Measurements from ENCODE around the gene RNF187. TPM values are rescaled to one million over a fixed set of nuclear protein-coding genes. Genes with fewer than 3 reads are reported as not detected.
A peak's percentile ranks its signal among the peaks of the same experiment; 100 is the strongest.

The RNF187 gene
- total RNA-seq, 2 experiments from 2014 or later = 257 to 478 TPM

- Histone ChIP-seq H3K4me2 (ENCODE audit: low read length) (peak overlapping the region; percentile 91), H3K79me2 (ENCODE audit: insufficient read depth, low read depth, low read length) (peaks cover 45% of the 10 kb centered on the region; the same call in 1 of the 2 replicates), H3K9me2 (ENCODE audit: insufficient read depth, low read length) (no peaks in the 10 kb centered on the region), H3K27ac (ENCODE audit: low read depth, low read length, poor library complexity, severe bottlenecking) (peak overlapping the region; percentile 95), H3K9me3 (ENCODE audit: low read length) (no peaks in the 10 kb centered on the region), H3K4me1 (ENCODE audit: insufficient read depth, low read length, poor library complexity, severe bottlenecking) (peaks cover 58% of the 10 kb centered on the region), H2AFZ (ENCODE audit: low read length) (no peak overlapping the region), H3K36me3 (ENCODE audit: insufficient read depth, low read length) (no peaks in the 10 kb centered on the region), H4K20me1 (ENCODE audit: insufficient read depth, low read length) (no peaks in the 10 kb centered on the region; the same call in 1 of the 2 replicates), H3K4me3 (ENCODE audit: low read depth, low read length, poor library complexity, severe bottlenecking) (peak overlapping the region; percentile 95)
- intact Hi-C loops (cut with micrococcal nuclease; ENCODE audit: unreplicated experiment) = no loop called here
- no TSS peak for BruUV-seq (replicated peaks)
- ChIA-PET CTCF (ENCODE audit: unreplicated experiment) (no interaction called here), POLR2A (interaction anchor here (3.8 to 7.9 kb wide), 2 partner anchors 16 to 27 kb away, joined by 49 to 74 read pairs; no protein-coding TSS in a partner anchor)
- TF ChIP-seq CTCF (conservative IDR thresholded peaks at IDR 0.05; ENCODE audit: low read length) = no peak
- no peak for TF ChIP-seq EZH2phosphoT487 (IDR thresholded peaks at IDR 0.05; ENCODE audit: borderline replicate concordance, low read depth, low read length)
- no peak for DNase-seq (ENCODE audit: low spot score)
These were observed 24.6 kb upstream of the RNF187 start for GRCh38 chr1:228462560-228462959.

GRCh38 chr1:228463009-228463558 is 24.1 kb upstream of the RNF187 start:
- peak overlapping the region; percentile 91 for H3K4me2 ChIP-seq (ENCODE audit: low read length)
- BruUV-seq (replicated peaks) = no TSS peak
- no peaks in the 10 kb centered on the region for H3K9me2 ChIP-seq (ENCODE audit: insufficient read depth, low read length)
- peaks cover 58% of the 10 kb centered on the region for H3K4me1 ChIP-seq (ENCODE audit: insufficient read depth, low read length, poor library complexity, severe bottlenecking)
- peak overlapping the region; percentile 95 for H3K4me3 ChIP-seq (ENCODE audit: low read depth, low read length, poor library complexity, severe bottlenecking)
- POLR2A ChIA-PET = interaction anchor here (0.6 to 3.8 kb wide), 7 partner anchors 7 to 208 kb away, joined by 3 to 49 read pairs (median 28); partner anchors contain the start of gene RNF187
- H3K27ac ChIP-seq (ENCODE audit: low read depth, low read length, poor library complexity, severe bottlenecking) = peak overlapping the region; percentile 95
- no peaks in the 10 kb centered on the region for H3K9me3 ChIP-seq (ENCODE audit: low read length)
- DNase-seq (ENCODE audit: low spot score) = no peak
- TF ChIP-seq CTCF (conservative IDR thresholded peaks at IDR 0.05; ENCODE audit: low read length) = no peak
- no peak for TF ChIP-seq EZH2phosphoT487 (IDR thresholded peaks at IDR 0.05; ENCODE audit: borderline replicate concordance, low read depth, low read length)
- H3K79me2 ChIP-seq (ENCODE audit: insufficient read depth, low read depth, low read length) = peaks cover 45% of the 10 kb centered on the region; the same call in 1 of the 2 replicates
- no peaks in the 10 kb centered on the region; the same call in 1 of the 2 replicates for H4K20me1 ChIP-seq (ENCODE audit: insufficient read depth, low read length)
- intact Hi-C loops (cut with micrococcal nuclease; ENCODE audit: unreplicated experiment) = no loop called here
- H3K36me3 ChIP-seq (ENCODE audit: insufficient read depth, low read length) = no peaks in the 10 kb centered on the region
- no peak overlapping the region for H2AFZ ChIP-seq (ENCODE audit: low read length)
- CTCF ChIA-PET (ENCODE audit: unreplicated experiment) = no interaction called here
